GM12878 (cell line): Measurements from ENCODE around the gene TRIM7. TPM values are rescaled to one million over a fixed set of nuclear protein-coding genes. Genes with fewer than 3 reads are reported as not detected.

Experiments used
- ATAC-seq: fragments of 200-7000 bp; cut with Tn5 transposase; 3 replicates; pipeline ENCODE4 v1.9.1; 2020; ENCODE audit warnings: mild to moderate bottlenecking, moderate library complexity
- BruUV-seq: library from RNA; stranded (reverse); fragments of 400-500 nt; replicated peaks from 2 replicates; lab custom pipeline; 2021; lab: Mats Ljungman, UMichigan
- CTCF ChIA-PET: fragments of 300-600 bp; sonication (Branson Sonifier 250); formaldehyde crosslinking; extraction: SDS; loops from one replicate; lab custom pipeline; 2021; ENCODE audit warnings: inconsistent platforms; lab: Yijun Ruan, JAX
- POLR2A ChIA-PET: fragments of 350-600 bp; formaldehyde crosslinking; extraction: SDS; loops from one replicate; lab custom pipeline; 2021; ENCODE audit warnings: inconsistent platforms; lab: Charles Lee
- RAD21 ChIA-PET: fragments of 300-600 bp; sonication (Branson Sonifier 250); formaldehyde crosslinking; loops from one replicate; lab custom pipeline; 2023; ENCODE audit warnings: antibody characterized with exemption; ENCODE audit not compliant: unreplicated experiment; lab: Charles Lee
- SMC1A ChIA-PET: fragments of 300-600 bp; sonication (Branson Sonifier 250); formaldehyde crosslinking; loops from one replicate; lab custom pipeline; 2023; ENCODE audit not compliant: unreplicated experiment, uncharacterized antibody; lab: Charles Lee
- DNase-seq: peaks from one replicate; pipeline ENCODE4 v3.0.0-alpha.2; 2011; ENCODE audit warnings: low read depth, low spot score
- FAIRE-seq: peaks from 3 replicates; lab custom pipeline; 2011; peaks lifted over from hg19 to GRCh38; lab: Jason Lieb, UNC
- H2AFZ ChIP-seq: 2 replicates; pipeline ENCODE4 v1.6.0; 2011; ENCODE audit warnings: low read depth, low read length, control low read depth; ENCODE audit not compliant: control insufficient read depth
- H3K27ac ChIP-seq: 2 replicates; pipeline ENCODE4 v1.5.1; 2011; ENCODE audit warnings: control low read depth; ENCODE audit not compliant: control insufficient read depth, insufficient read depth
- H3K27me3 ChIP-seq, 2 experiments: replicated peaks in 1 of 2; 2 replicates each; pipeline versions ENCODE4 v1.6.0 to v1.6.1; 2011; ENCODE audit warnings: low read length in 1 of 2; ENCODE audit not compliant: control insufficient read depth in 2 of 2, insufficient read depth in 2 of 2
- H3K36me3 ChIP-seq, 2 experiments: 2 replicates each; pipeline ENCODE4 v1.5.1; 2011; ENCODE audit warnings: low read length in 1 of 2; ENCODE audit not compliant: control insufficient read depth in 2 of 2, insufficient read depth in 2 of 2
- H3K4me1 ChIP-seq: 2 replicates; pipeline ENCODE4 v1.6.1; 2011; ENCODE audit warnings: mild to moderate bottlenecking, low read length, moderate library complexity, mixed read lengths; ENCODE audit not compliant: control insufficient read depth, insufficient read depth
- H3K4me2 ChIP-seq: 2 replicates; pipeline ENCODE4 v1.6.0; 2011; ENCODE audit warnings: control low read depth; ENCODE audit not compliant: control insufficient read depth, insufficient read depth
- H3K4me3 ChIP-seq: fragments of 200-600 bp; sonication (generic); 2 replicates; pipeline ENCODE4 v1.5.1; 2016
- H3K79me2 ChIP-seq: 2 replicates; pipeline ENCODE4 v1.6.0; 2011; ENCODE audit warnings: low read length; ENCODE audit not compliant: control insufficient read depth, insufficient read depth
- H3K9ac ChIP-seq: 2 replicates; pipeline ENCODE4 v1.8.0; 2011; ENCODE audit warnings: low read length, control low read depth, mixed read lengths; ENCODE audit not compliant: control insufficient read depth, insufficient read depth
- H3K9me3 ChIP-seq: replicated peaks from 3 replicates; pipeline ENCODE4 v1.5.1; 2011; ENCODE audit warnings: mild to moderate bottlenecking, low read length; ENCODE audit not compliant: control insufficient read depth, insufficient read depth
- H4K20me1 ChIP-seq: 2 replicates; pipeline ENCODE4 v1.6.0; 2011; ENCODE audit not compliant: control insufficient read depth, insufficient read depth
- ATF3 ChIP-seq: IDR thresholded peaks from 2 replicates; pipeline ENCODE4 v1.6.1; 2011; ENCODE audit warnings: low read depth, mild to moderate bottlenecking, low read length, moderate library complexity, borderline replicate concordance; ENCODE audit errors: extremely low read depth
- BACH1 ChIP-seq: fragments of 450-650 bp; IDR thresholded peaks from 2 replicates; pipeline ENCODE4 v1.6.1; 2017; ENCODE audit warnings: mild to moderate bottlenecking, borderline replicate concordance
- CTCF ChIP-seq, 3 experiments: IDR thresholded peaks in 2 of 3; conservative IDR thresholded peaks in 1 of 3; 2 replicates each; pipeline ENCODE4 v1.5.1; 2011; ENCODE audit warnings: low read depth in 3 of 3, low read length in 3 of 3, mild to moderate bottlenecking in 3 of 3, control low read depth in 2 of 3, moderate library complexity in 2 of 3, inconsistent platforms in 1 of 3, mixed read lengths in 1 of 3; ENCODE audit not compliant: control insufficient read depth in 2 of 3, insufficient read depth in 1 of 3; ENCODE audit errors: extremely low read depth in 1 of 3
- EP300 ChIP-seq, 2 experiments: fragments of 150-350 bp in 1 of 2; IDR thresholded peaks; 2 replicates each; pipeline ENCODE4 v1.6.1; 2011 to 2012; ENCODE audit warnings: low read depth in 2 of 2, low read length in 2 of 2, borderline replicate concordance in 1 of 2, improper control_type of control experiment in 1 of 2, inconsistent platforms in 1 of 2; ENCODE audit not compliant: control insufficient read depth in 1 of 2
- IRF5 ChIP-seq: fragments of 450-650 bp; IDR thresholded peaks from 2 replicates; pipeline ENCODE4 v1.6.1; 2017; ENCODE audit warnings: borderline replicate concordance
- MEF2B ChIP-seq: fragments of 450-650 bp; IDR thresholded peaks from 2 replicates; pipeline ENCODE4 v1.6.1; 2018; ENCODE audit warnings: mild to moderate bottlenecking, moderate library complexity; ENCODE audit not compliant: partially characterized antibody, poor library complexity, severe bottlenecking
- MLLT1 ChIP-seq: fragments of 450-650 bp; IDR thresholded peaks from 2 replicates; pipeline ENCODE4 v1.6.1; 2016; ENCODE audit warnings: mild to moderate bottlenecking
- NBN ChIP-seq: fragments of 450-650 bp; IDR thresholded peaks from 2 replicates; pipeline ENCODE4 v1.6.1; 2016
- POLR2A ChIP-seq: IDR thresholded peaks from 2 replicates; pipeline ENCODE4 v1.6.1; 2011; ENCODE audit warnings: low read depth, mild to moderate bottlenecking, low read length
- RAD21 ChIP-seq: IDR thresholded peaks from 2 replicates; pipeline ENCODE4 v1.6.1; 2011; ENCODE audit warnings: mild to moderate bottlenecking, low read depth, low read length, moderate library complexity; ENCODE audit not compliant: insufficient read depth
- RELB ChIP-seq: fragments of 450-650 bp; IDR thresholded peaks from 2 replicates; pipeline ENCODE4 v1.6.1; 2017; ENCODE audit warnings: low read depth, mild to moderate bottlenecking, moderate library complexity
- SIN3A ChIP-seq: IDR thresholded peaks from 2 replicates; pipeline ENCODE4 v1.6.1; 2012; ENCODE audit warnings: low read depth, low read length, improper control_type of control experiment
- ZBED1 ChIP-seq: IDR thresholded peaks from 2 replicates; pipeline ENCODE4 v1.6.1; 2016; ENCODE audit warnings: borderline replicate concordance
- WGBS: methylation state at CpG from one replicate; pipeline ENCODE4 v1.1.6; 2016; ENCODE audit warnings: low lambda C conversion rate; ENCODE audit not compliant: insufficient replicate concordance, insufficient coverage; ENCODE audit errors: missing lambda C conversion rate; 5-methylcytosine and 5-hydroxymethylcytosine counted together
- in situ Hi-C: fragments of 300-500 bp; cut with MboI; formaldehyde crosslinking; loops from 9 replicates; pipeline ENCODE4 v1.14.3; 2018; ENCODE audit warnings: mixed read lengths
- intact Hi-C: fragments of 100-400 bp; cut with micrococcal nuclease; formaldehyde crosslinking; loops from one replicate; pipeline ENCODE4 v1.14.2; 2022; ENCODE audit not compliant: unreplicated experiment
- polyA plus RNA-seq, 11 experiments: library from polyadenylated mRNA; depleted of rRNA in 4 of 11; unstranded in 6 of 11; stranded (reverse) in 5 of 11; fragments of >200 nt; fragmentation: Nextera tagmentation in 4 of 11; fragmentation: Illumina TruSeq in 1 of 11; extraction: Ambion mirVana in 4 of 11; extraction: Trizol in 1 of 11; gene quantifications; 1 replicate in 1 of 11; 2 replicates in 10 of 11; pipeline versions ENCODE4 v1.2.1 to v1.2.3, GENCODE V29; 2011 to 2016; ENCODE audit warnings: inconsistent platforms in 2 of 11, missing spikeins in 2 of 11, low read depth in 1 of 11
- total RNA-seq, 4 experiments: library from RNA; depleted of rRNA in 3 of 4; stranded (reverse); fragments of >200 nt in 3 of 4; fragmentation: Illumina TruSeq in 1 of 4; extraction: Trizol in 1 of 4; gene quantifications; 2 replicates each; pipeline versions ENCODE4 v1.2.1 to v1.2.3, GENCODE V29; 2013 to 2021

TRIM7 gene
- total and polyA plus RNA-seq, 10 of the 15 experiments (the other 5 are each of a cell fraction or from before 2014, with no cell fraction given): 0.02 to 1.6 (median 0.41) TPM

GRCh38 chr5:181190711-181191525 is 14.1 kb downstream of the TRIM7 start:
- Histone ChIP-seq H3K9me3 (no peaks in the 10 kb centered on the region), H2AFZ (peak overlapping the region; percentile 94), H4K20me1 (no peaks in the 10 kb centered on the region), H3K4me3 (peak overlapping the region; percentile 95), H3K79me2 (no peaks in the 10 kb centered on the region; the same call in 1 of the 2 replicates), H3K36me3 (no peaks in the 10 kb centered on the region), H3K9ac (peak overlapping the region; percentile 77), H3K4me1 (peaks cover 6% of the 10 kb centered on the region), H3K27me3 (no peaks in the 10 kb centered on the region), H3K4me2 (peak overlapping the region; percentile 86), H3K27ac (peak overlapping the region; percentile 67)
- peak; percentile 75 for FAIRE-seq
- RAD21 ChIA-PET: interaction anchor here (0.8 to 6.9 kb wide), 10 partner anchors 7 to 360 kb away, joined by 3 to 72 read pairs (median 4); partner anchors contain the start of genes TRIM41, TRIM52 and TRIM7
- no peak for DNase-seq
- BruUV-seq: no TSS peak
- WGBS: under 1% methylated on average over 66 of the region's 66 CpGs
- CTCF ChIA-PET: interaction anchor here (0.9 to 7.6 kb wide), 12 partner anchors 8 to 387 kb away, joined by 3 to 96 read pairs (median 4); partner anchors contain the start of gene TRIM7
- in situ Hi-C loops (no loop called here), intact Hi-C loops (loop anchor here (1.0 kb wide), 2 partner anchors 16 to 31 kb away; no protein-coding TSS in a partner anchor)
- SMC1A ChIA-PET: interaction anchor here (0.5 to 4.5 kb wide), 11 partner anchors 9 to 400 kb away, joined by 3 to 40 read pairs (median 3); partner anchors contain the start of genes TRIM41 and TRIM7
- peak; percentile 15 for ATAC-seq
- POLR2A ChIA-PET: interaction anchor here (0.8 to 4.5 kb wide), 15 partner anchors 8 to 71 kb away, joined by 3 to 41 read pairs (median 5); partner anchors contain the start of genes RACK1, TRIM52 and TRIM7
- peak; percentile 71 for TF ChIP-seq MEF2B
- TF ChIP-seq ATF3: no peak
- peak; percentile 45; the same call in 1 of the 2 replicates for TF ChIP-seq NBN
- no peak; the same call in 1 of the 2 replicates for TF ChIP-seq POLR2A
- TF ChIP-seq RELB: peak; percentile 16
- no peak for TF ChIP-seq ZBED1
- TF ChIP-seq SIN3A: peak; percentile 48; the same call in 1 of the 2 replicates
- peak; percentile 17; the same call in 1 of the 2 replicates for TF ChIP-seq BACH1
- peak; percentile 37; the same call in 1 of the 2 replicates for TF ChIP-seq MLLT1
- peak; percentile 38; the same call in 1 of the 2 replicates for TF ChIP-seq IRF5
- TF ChIP-seq EP300 (IDR thresholded peaks at IDR 0.05; ENCODE audit: borderline replicate concordance in 1 of 2, control insufficient read depth in 1 of 2, low read depth in 2 of 2, low read length in 2 of 2): no peak
- 0 out of 2 replicates have a peak, but pooled peaks have one; percentile 5 for TF ChIP-seq RAD21
- peak; percentile 34 to 45 (median 42) for TF ChIP-seq CTCF (IDR thresholded peaks at IDR 0.05 in 2 of 3, conservative IDR thresholded peaks at IDR 0.05 in 1 of 3; ENCODE audit: control insufficient read depth in 2 of 3, extremely low read depth in 1 of 3, insufficient read depth in 1 of 3, low read depth in 3 of 3, low read length in 3 of 3)
